ENCODE results near the gene ATF1.
"Not testable (repeated sequence)": the region's sequence is repeated elsewhere in the genome, so short reads cannot be mapped to it uniquely, and the experiment has no call there.

Gene ATF1

GRCh38 chr12:50751948-50752721 lies 11.8 kb upstream of the ATF1 start:
- no peak for DNase-seq (ENCODE audit: low read depth, low spot score)

- DNase-seq (ENCODE audit: low read depth, low spot score): no peak
Observed at GRCh38 chr12:50753232-50753769, 10.6 kb upstream of the ATF1 start.

GRCh38 chr12:50764286-50765094 lies 589 bp downstream of the ATF1 start:
- DNase-seq (ENCODE audit: low read depth, low spot score): no peak

- no peak for DNase-seq (ENCODE audit: low read depth, low spot score)
Observed at GRCh38 chr12:50765095-50765911, 1.4 kb downstream of the ATF1 start.

GRCh38 chr12:50768391-50768790 lies 4.5 kb downstream of the ATF1 start:
- DNase-seq (ENCODE audit: low read depth, low spot score): no peak

- DNase-seq (ENCODE audit: low read depth, low spot score): not testable (repeated sequence)
Observed at GRCh38 chr12:50768813-50769212, 4.9 kb downstream of the ATF1 start.

- DNase-seq (ENCODE audit: low read depth, low spot score): no peak
Observed at GRCh38 chr12:50771409-50771808, 7.5 kb downstream of the ATF1 start.

- no peak for DNase-seq (ENCODE audit: low read depth, low spot score)
Observed at GRCh38 chr12:50772470-50772869, 8.6 kb downstream of the ATF1 start.

- no peak for DNase-seq (ENCODE audit: low read depth, low spot score)
Observed at GRCh38 chr12:50772877-50773276, 9.0 kb downstream of the ATF1 start.

GRCh38 chr12:50775251-50775650 lies 11.3 kb downstream of the ATF1 start:
- no peak for DNase-seq (ENCODE audit: low read depth, low spot score)

- no peak for DNase-seq (ENCODE audit: low read depth, low spot score)
Observed at GRCh38 chr12:50776749-50777728, 13.1 kb downstream of the ATF1 start.

GRCh38 chr12:50778663-50779590 lies 15.0 kb downstream of the ATF1 start:
- no peak for DNase-seq (ENCODE audit: low read depth, low spot score)

- no peak for DNase-seq (ENCODE audit: low read depth, low spot score)
Observed at GRCh38 chr12:50780013-50780412, 16.1 kb downstream of the ATF1 start.

- DNase-seq (ENCODE audit: low read depth, low spot score): no peak
Observed at GRCh38 chr12:50784501-50784900, 20.6 kb downstream of the ATF1 start.

GRCh38 chr12:50785406-50786001 lies 21.6 kb downstream of the ATF1 start:
- DNase-seq (ENCODE audit: low read depth, low spot score): no peak

GRCh38 chr12:50786498-50787231 lies 22.8 kb downstream of the ATF1 start:
- no peak for DNase-seq (ENCODE audit: low read depth, low spot score)

- no peak for DNase-seq (ENCODE audit: low read depth, low spot score)
Observed at GRCh38 chr12:50787618-50788017, 23.7 kb downstream of the ATF1 start.

GRCh38 chr12:50788561-50788960 lies 24.7 kb downstream of the ATF1 start:
- no peak for DNase-seq (ENCODE audit: low read depth, low spot score)
